H1 (cell line): Measurements from ENCODE around the gene DPM3. TPM values are rescaled to one million over a fixed set of nuclear protein-coding genes. Genes with fewer than 3 reads are reported as not detected.

ENCODE experiments used
- polyA plus RNA-seq, 7 experiments: library from polyadenylated mRNA; depleted of rRNA in 3 of 7; stranded (reverse) in 5 of 7; unstranded in 2 of 7; fragments of >200 nt in 5 of 7; fragments of 200-250 nt in 2 of 7; gene quantifications; 1 replicate in 5 of 7; 2 replicates in 1 of 7; 4 replicates in 1 of 7; pipeline versions ENCODE4 v1.2.1 to v1.2.3, GENCODE V29; 2011 to 2013; ENCODE audit warnings: missing spikeins in 2 of 7, mixed read lengths in 2 of 7
- small RNA-seq: library from polyadenylated mRNA; stranded (forward); fragments of <200 nt; extraction: miRNeasy Mini kit (QIAGEN cat#:217004); gene quantifications from one replicate; pipeline ENCODE3, GENCODE V24; 2013; ENCODE audit not compliant: insufficient read depth
- total RNA-seq: library from RNA; stranded (reverse); fragmentation: NEBNext Ultra II Directional; extraction: Animal tissue kit (Norgen Biotek cat#: 25700); gene quantifications from 2 replicates; pipeline ENCODE4 v1.2.1, GENCODE V29; 2021

The DPM3 gene
- total and polyA plus RNA-seq, 2 of the 8 experiments (the other 6 are each of a cell fraction or from before 2014, with no cell fraction given): 44.8 to 227 TPM

Small RNA genes lying within 50 kb of the gene (small RNA-seq; reads per million reads assigned to genes)
- gene HMGN2P18 (not detected), gene RF00019 (not detected)

Other genes starting within 250 kb of the DPM3 start
- 26.5 and 30.5 TPM in 2 replicates for gene PMVK, start 203.8 kb downstream of the DPM3 start, total RNA-seq
- gene PMVK, start 203.8 kb downstream of the DPM3 start, polyA plus RNA-seq (2011; rRNA removed): 23.8 and 36.8 TPM in 2 replicates
- gene PBXIP1, start 184.4 kb downstream of the DPM3 start, total RNA-seq: 17.9 and 19.8 TPM in 2 replicates
- gene PBXIP1, start 184.4 kb downstream of the DPM3 start, polyA plus RNA-seq (2011; rRNA removed): 12.0 and 14.3 TPM in 2 replicates
- gene PYGO2, start 178.7 kb downstream of the DPM3 start, total RNA-seq: 31.6 and 32.4 TPM in 2 replicates
- 31.0 and 36.3 TPM in 2 replicates for gene PYGO2, start 178.7 kb downstream of the DPM3 start, polyA plus RNA-seq (2011; rRNA removed)
- 204 and 212 TPM in 2 replicates for gene SHC1, start 169.8 kb downstream of the DPM3 start, total RNA-seq
- 177 and 197 TPM in 2 replicates for gene SHC1, start 169.8 kb downstream of the DPM3 start, polyA plus RNA-seq (2011; rRNA removed)
- 284 and 294 TPM in 2 replicates for gene CKS1B, start 165.8 kb downstream of the DPM3 start, total RNA-seq
- gene CKS1B, start 165.8 kb downstream of the DPM3 start, polyA plus RNA-seq (2011; rRNA removed): 801 and 1,025 TPM in 2 replicates
- gene FLAD1, start 157.2 kb downstream of the DPM3 start, total RNA-seq: 97.4 and 104 TPM in 2 replicates
- 143 and 189 TPM in 2 replicates for gene FLAD1, start 157.2 kb downstream of the DPM3 start, polyA plus RNA-seq (2011; rRNA removed)
- 1.2 and 1.3 TPM in 2 replicates for gene LENEP, start 146.9 kb downstream of the DPM3 start, total RNA-seq
- gene LENEP, start 146.9 kb downstream of the DPM3 start, polyA plus RNA-seq (2011; rRNA removed): 1.1 TPM in 1 of 2 replicates, not detected in the other
- 22.1 and 24.5 TPM in 2 replicates for gene ZBTB7B, start 137.7 kb downstream of the DPM3 start, total RNA-seq
- gene ZBTB7B, start 137.7 kb downstream of the DPM3 start, polyA plus RNA-seq (2011; rRNA removed): 36.9 and 38.3 TPM in 2 replicates
- 0.43 TPM in 1 of 2 replicates, not detected in the other for gene DCST2, start 106.8 kb downstream of the DPM3 start, total RNA-seq
- gene DCST2, start 106.8 kb downstream of the DPM3 start, polyA plus RNA-seq (2011; rRNA removed): 1.7 and 2.1 TPM in 2 replicates
- not detected in 2 replicates for gene DCST1, start 106.7 kb downstream of the DPM3 start, total RNA-seq
- 0.03 TPM in 1 of 2 replicates, not detected in the other for gene DCST1, start 106.7 kb downstream of the DPM3 start, polyA plus RNA-seq (2011; rRNA removed)
- gene ADAM15, start 89.2 kb downstream of the DPM3 start, total RNA-seq: 32.2 and 32.9 TPM in 2 replicates
- gene ADAM15, start 89.2 kb downstream of the DPM3 start, polyA plus RNA-seq (2011; rRNA removed): 37.6 and 51.2 TPM in 2 replicates
- 18.5 and 21.9 TPM in 2 replicates for gene EFNA4, start 76.8 kb downstream of the DPM3 start, total RNA-seq
- 23.2 and 23.9 TPM in 2 replicates for gene EFNA4, start 76.8 kb downstream of the DPM3 start, polyA plus RNA-seq (2011; rRNA removed)
- 10.8 and 11.6 TPM in 2 replicates for gene EFNA3, start 61.7 kb downstream of the DPM3 start, total RNA-seq
- gene EFNA3, start 61.7 kb downstream of the DPM3 start, polyA plus RNA-seq (2011; rRNA removed): 13.8 and 18.7 TPM in 2 replicates
- gene EFNA1, start 12.7 kb downstream of the DPM3 start, total RNA-seq: 4.0 and 4.9 TPM in 2 replicates
- 11.8 and 14.6 TPM in 2 replicates for gene EFNA1, start 12.7 kb downstream of the DPM3 start, polyA plus RNA-seq (2011; rRNA removed)
- gene SLC50A1, start 4.7 kb downstream of the DPM3 start, total RNA-seq: 36.5 and 41.6 TPM in 2 replicates
- gene SLC50A1, start 4.7 kb downstream of the DPM3 start, polyA plus RNA-seq (2011; rRNA removed): 80.7 and 90.8 TPM in 2 replicates
- 146 TPM in 2 replicates for gene KRTCAP2, start 32.8 kb upstream of the DPM3 start, total RNA-seq
- gene KRTCAP2, start 32.8 kb upstream of the DPM3 start, polyA plus RNA-seq (2011; rRNA removed): 317 and 419 TPM in 2 replicates
- 15.0 and 15.5 TPM in 2 replicates for gene TRIM46, start 33.3 kb upstream of the DPM3 start, total RNA-seq
- 21.6 and 34.7 TPM in 2 replicates for gene TRIM46, start 33.3 kb upstream of the DPM3 start, polyA plus RNA-seq (2011; rRNA removed)
- 2.6 and 3.0 TPM in 2 replicates for gene THBS3, start 67.4 kb upstream of the DPM3 start, total RNA-seq
- 3.5 and 5.0 TPM in 2 replicates for gene THBS3, start 67.4 kb upstream of the DPM3 start, polyA plus RNA-seq (2011; rRNA removed)
- gene MTX1, start 68.2 kb upstream of the DPM3 start, total RNA-seq: 47.9 and 55.0 TPM in 2 replicates
- gene MTX1, start 68.2 kb upstream of the DPM3 start, polyA plus RNA-seq (2011; rRNA removed): 131 and 161 TPM in 2 replicates
- 52.2 and 55.4 TPM in 2 replicates for gene ENTREP3, start 115.0 kb upstream of the DPM3 start, total RNA-seq
- gene ENTREP3, start 115.0 kb upstream of the DPM3 start, polyA plus RNA-seq (2011; rRNA removed): 22.8 and 39.1 TPM in 2 replicates
- gene SCAMP3, start 121.8 kb upstream of the DPM3 start, total RNA-seq: 48.9 and 50.0 TPM in 2 replicates
- 143 and 151 TPM in 2 replicates for gene SCAMP3, start 121.8 kb upstream of the DPM3 start, polyA plus RNA-seq (2011; rRNA removed)
- 58.2 and 62.2 TPM in 2 replicates for gene CLK2, start 133.0 kb upstream of the DPM3 start, total RNA-seq
- 76.0 and 98.8 TPM in 2 replicates for gene CLK2, start 133.0 kb upstream of the DPM3 start, polyA plus RNA-seq (2011; rRNA removed)
- gene HCN3, start 136.9 kb upstream of the DPM3 start, total RNA-seq: 5.5 and 6.4 TPM in 2 replicates
- gene HCN3, start 136.9 kb upstream of the DPM3 start, polyA plus RNA-seq (2011; rRNA removed): 7.3 and 8.8 TPM in 2 replicates
- 2.3 and 2.4 TPM in 2 replicates for gene PKLR, start 160.9 kb upstream of the DPM3 start, total RNA-seq
- gene PKLR, start 160.9 kb upstream of the DPM3 start, polyA plus RNA-seq (2011; rRNA removed): 7.5 and 9.9 TPM in 2 replicates
- 368 and 370 TPM in 2 replicates for gene FDPS, start 168.3 kb upstream of the DPM3 start, total RNA-seq
- 234 and 267 TPM in 2 replicates for gene FDPS, start 168.3 kb upstream of the DPM3 start, polyA plus RNA-seq (2011; rRNA removed)
- 54.6 and 59.8 TPM in 2 replicates for gene RUSC1, start 180.4 kb upstream of the DPM3 start, total RNA-seq
- gene RUSC1, start 180.4 kb upstream of the DPM3 start, polyA plus RNA-seq (2011; rRNA removed): 90.4 and 117 TPM in 2 replicates